Measurements from ENCODE around the gene SIDT2. TPM values are rescaled to one million over a fixed set of nuclear protein-coding genes. Genes with fewer than 3 reads are reported as not detected.

Gene SIDT2
- total RNA-seq, 1 donor: 46.6 TPM

- Histone ChIP-seq H3K4me3 (ENCODE audit: low read length) (no peak overlapping the region), H3K9me3 (ENCODE audit: low read depth, low read length) (no peaks in the 10 kb centered on the region), H3K4me1 (ENCODE audit: insufficient read depth, low read length) (no peaks in the 10 kb centered on the region), H3K27me3 (ENCODE audit: insufficient read depth, low read length) (no peaks in the 10 kb centered on the region)
Measured at GRCh38 chr11:117159892-117160291, 18.7 kb upstream of the SIDT2 start.

- no peaks in the 10 kb centered on the region for H3K4me1 ChIP-seq (ENCODE audit: insufficient read depth, low read length)
- H3K4me3 ChIP-seq (ENCODE audit: low read length): no peak overlapping the region
- H3K27me3 ChIP-seq (ENCODE audit: insufficient read depth, low read length): no peaks in the 10 kb centered on the region
- H3K9me3 ChIP-seq (ENCODE audit: low read depth, low read length): no peaks in the 10 kb centered on the region
Measured at GRCh38 chr11:117160826-117161225, 17.7 kb upstream of the SIDT2 start.

- Histone ChIP-seq H3K27me3 (ENCODE audit: insufficient read depth, low read length) (no peaks in the 10 kb centered on the region), H3K4me1 (ENCODE audit: insufficient read depth, low read length) (no peaks in the 10 kb centered on the region), H3K9me3 (ENCODE audit: low read depth, low read length) (no peaks in the 10 kb centered on the region), H3K4me3 (ENCODE audit: low read length) (no peak overlapping the region)
Measured at GRCh38 chr11:117166491-117166890, 12.1 kb upstream of the SIDT2 start.

GRCh38 chr11:117169736-117170135, 8.8 kb upstream of the SIDT2 start:
- H3K4me3 ChIP-seq (ENCODE audit: low read length): no peak overlapping the region
- no peaks in the 10 kb centered on the region for H3K27me3 ChIP-seq (ENCODE audit: insufficient read depth, low read length)
- H3K4me1 ChIP-seq (ENCODE audit: insufficient read depth, low read length): no peaks in the 10 kb centered on the region
- no peaks in the 10 kb centered on the region for H3K9me3 ChIP-seq (ENCODE audit: low read depth, low read length)

- Histone ChIP-seq H3K27me3 (ENCODE audit: insufficient read depth, low read length) (no peaks in the 10 kb centered on the region), H3K4me3 (ENCODE audit: low read length) (no peak overlapping the region), H3K4me1 (ENCODE audit: insufficient read depth, low read length) (no peaks in the 10 kb centered on the region), H3K9me3 (ENCODE audit: low read depth, low read length) (no peaks in the 10 kb centered on the region)
Measured at GRCh38 chr11:117170210-117170609, 8.3 kb upstream of the SIDT2 start.

- Histone ChIP-seq H3K9me3 (ENCODE audit: low read depth, low read length) (no peaks in the 10 kb centered on the region), H3K27me3 (ENCODE audit: insufficient read depth, low read length) (no peaks in the 10 kb centered on the region), H3K4me3 (ENCODE audit: low read length) (no peak overlapping the region), H3K4me1 (ENCODE audit: insufficient read depth, low read length) (no peaks in the 10 kb centered on the region)
Measured at GRCh38 chr11:117171007-117171403, 7.5 kb upstream of the SIDT2 start.

- Histone ChIP-seq H3K9me3 (ENCODE audit: low read depth, low read length) (no peaks in the 10 kb centered on the region), H3K27me3 (ENCODE audit: insufficient read depth, low read length) (no peaks in the 10 kb centered on the region), H3K4me3 (ENCODE audit: low read length) (no peak overlapping the region), H3K4me1 (ENCODE audit: insufficient read depth, low read length) (no peaks in the 10 kb centered on the region)
Measured at GRCh38 chr11:117171404-117172061, 7.0 kb upstream of the SIDT2 start.

- Histone ChIP-seq H3K4me3 (ENCODE audit: low read length) (no peak overlapping the region), H3K9me3 (ENCODE audit: low read depth, low read length) (no peaks in the 10 kb centered on the region), H3K27me3 (ENCODE audit: insufficient read depth, low read length) (no peaks in the 10 kb centered on the region), H3K4me1 (ENCODE audit: insufficient read depth, low read length) (peaks cover 2% of the 10 kb centered on the region)
Measured at GRCh38 chr11:117172724-117173421, 5.7 kb upstream of the SIDT2 start.

- Histone ChIP-seq H3K9me3 (ENCODE audit: low read depth, low read length) (no peaks in the 10 kb centered on the region), H3K4me1 (ENCODE audit: insufficient read depth, low read length) (peaks cover 17% of the 10 kb centered on the region), H3K4me3 (ENCODE audit: low read length) (no peak overlapping the region), H3K27me3 (ENCODE audit: insufficient read depth, low read length) (no peaks in the 10 kb centered on the region)
Measured at GRCh38 chr11:117175104-117175503, 3.4 kb upstream of the SIDT2 start.

GRCh38 chr11:117175781-117176180, 2.8 kb upstream of the SIDT2 start:
- no peaks in the 10 kb centered on the region for H3K9me3 ChIP-seq (ENCODE audit: low read depth, low read length)
- no peak overlapping the region for H3K4me3 ChIP-seq (ENCODE audit: low read length)
- peaks cover 23% of the 10 kb centered on the region for H3K4me1 ChIP-seq (ENCODE audit: insufficient read depth, low read length)
- H3K27me3 ChIP-seq (ENCODE audit: insufficient read depth, low read length): no peaks in the 10 kb centered on the region

- H3K4me1 ChIP-seq (ENCODE audit: insufficient read depth, low read length): peaks cover 27% of the 10 kb centered on the region
- H3K9me3 ChIP-seq (ENCODE audit: low read depth, low read length): no peaks in the 10 kb centered on the region
- no peaks in the 10 kb centered on the region for H3K27me3 ChIP-seq (ENCODE audit: insufficient read depth, low read length)
- H3K4me3 ChIP-seq (ENCODE audit: low read length): no peak overlapping the region
Measured at GRCh38 chr11:117176186-117176585, 2.4 kb upstream of the SIDT2 start.

GRCh38 chr11:117177534-117178209, 871 bp upstream of the SIDT2 start:
- H3K9me3 ChIP-seq (ENCODE audit: low read depth, low read length): no peaks in the 10 kb centered on the region
- peaks cover 29% of the 10 kb centered on the region for H3K4me1 ChIP-seq (ENCODE audit: insufficient read depth, low read length)
- H3K27me3 ChIP-seq (ENCODE audit: insufficient read depth, low read length): no peaks in the 10 kb centered on the region
- no peak overlapping the region for H3K4me3 ChIP-seq (ENCODE audit: low read length)

GRCh38 chr11:117179048-117179999, 781 bp downstream of the SIDT2 start:
- Histone ChIP-seq H3K4me3 (ENCODE audit: low read length) (peak overlapping the region; percentile 68), H3K9me3 (ENCODE audit: low read depth, low read length) (no peaks in the 10 kb centered on the region), H3K27me3 (ENCODE audit: insufficient read depth, low read length) (no peaks in the 10 kb centered on the region), H3K4me1 (ENCODE audit: insufficient read depth, low read length) (peaks cover 29% of the 10 kb centered on the region)

GRCh38 chr11:117180020-117180419, 1.5 kb downstream of the SIDT2 start:
- H3K4me1 ChIP-seq (ENCODE audit: insufficient read depth, low read length): peaks cover 29% of the 10 kb centered on the region
- H3K9me3 ChIP-seq (ENCODE audit: low read depth, low read length): no peaks in the 10 kb centered on the region
- H3K4me3 ChIP-seq (ENCODE audit: low read length): peak overlapping the region; percentile 68
- H3K27me3 ChIP-seq (ENCODE audit: insufficient read depth, low read length): no peaks in the 10 kb centered on the region
